SU-DHL-6 (cell line): ENCODE results near the gene STN1.

Source experiments
- H2AFZ ChIP-seq: fragments of 200-600 bp; sonication (generic); 2 replicates; pipeline ENCODE4 v1.6.1; 2014; ENCODE audit warnings: low read depth, mild to moderate bottlenecking, moderate library complexity, mixed read lengths, antibody characterized with exemption, low read length; ENCODE audit not compliant: severe bottlenecking
- H3F3A ChIP-seq: fragments of 200-600 bp; shearing (Covaris generic); 2 replicates; pipeline ENCODE4 v1.6.0; 2016; ENCODE audit warnings: antibody characterized with exemption, mild to moderate bottlenecking; ENCODE audit not compliant: insufficient read depth
- H3K27ac ChIP-seq: fragments of 200-600 bp; sonication (generic); 2 replicates; pipeline ENCODE4 v1.5.1; 2016; ENCODE audit warnings: low read depth, mild to moderate bottlenecking, low read length, moderate library complexity, mixed read lengths
- H3K27me3 ChIP-seq: fragments of 200-600 bp; sonication (generic), shearing (Covaris generic); 2 replicates; pipeline ENCODE4 v1.6.0; 2014; ENCODE audit warnings: mild to moderate bottlenecking, low read length
- H3K36me3 ChIP-seq: fragments of 200-600 bp; sonication (generic); 2 replicates; pipeline ENCODE4 v1.6.1; 2014; ENCODE audit warnings: mild to moderate bottlenecking, low read length, mixed read lengths
- H3K4me2 ChIP-seq: fragments of 300-600, 200-600 bp; shearing (Covaris generic), sonication (generic); 2 replicates; pipeline ENCODE4 v1.6.0; 2014; ENCODE audit warnings: low read length, low read depth, mild to moderate bottlenecking; ENCODE audit not compliant: poor library complexity, severe bottlenecking
- H3K4me3 ChIP-seq: fragments of 200-600 bp; sonication (generic); 2 replicates; pipeline ENCODE4 v1.5.1; 2014; ENCODE audit warnings: antibody characterized with exemption, low read length, mild to moderate bottlenecking, mixed read lengths; ENCODE audit not compliant: insufficient read depth, poor library complexity, severe bottlenecking
- H3K79me2 ChIP-seq: fragments of 200-600 bp; sonication (generic); 2 replicates; pipeline ENCODE4 v1.6.1; 2014; ENCODE audit warnings: mild to moderate bottlenecking, low read length, moderate library complexity; ENCODE audit not compliant: insufficient read depth
- H3K9ac ChIP-seq: fragments of 200-600 bp; sonication (generic); 2 replicates; pipeline ENCODE4 v1.7.0; 2014; ENCODE audit warnings: mild to moderate bottlenecking, low read length
- H3K9me2 ChIP-seq: fragments of 200-600 bp; sonication (generic); replicated peaks from 2 replicates; pipeline ENCODE4 v1.6.1; 2014; ENCODE audit warnings: low read length; ENCODE audit not compliant: insufficient read depth
- H3K9me3 ChIP-seq: fragments of 200-600 bp; sonication (generic); 2 replicates; pipeline ENCODE4 v1.6.1; 2014; ENCODE audit warnings: low read length, mixed read lengths; ENCODE audit not compliant: insufficient read depth
- H4K20me1 ChIP-seq: fragments of 200-600 bp; sonication (generic); 2 replicates; pipeline ENCODE4 v1.6.1; 2014; ENCODE audit warnings: low read depth, mild to moderate bottlenecking, antibody characterized with exemption, low read length, moderate library complexity, mixed read lengths
- EZH2phosphoT487 ChIP-seq: fragments of 200-600 bp; sonication (generic), shearing (Covaris generic); conservative IDR thresholded peaks from 2 replicates; pipeline ENCODE4 v1.6.1; 2018; ENCODE audit warnings: mild to moderate bottlenecking, antibody characterized with exemption, low read length, moderate library complexity, mixed read lengths
- TF ChIP-seq, protein P1 (sequence below): fragments of 200-600 bp; sonication (generic); IDR thresholded peaks from one replicate; pipeline ENCODE4 v1.5.1; 2017; ENCODE audit warnings: antibody characterized with exemption, mild to moderate bottlenecking, low read length, moderate library complexity; ENCODE audit not compliant: insufficient read depth, poor library complexity, severe bottlenecking

Gene STN1

DNA sequence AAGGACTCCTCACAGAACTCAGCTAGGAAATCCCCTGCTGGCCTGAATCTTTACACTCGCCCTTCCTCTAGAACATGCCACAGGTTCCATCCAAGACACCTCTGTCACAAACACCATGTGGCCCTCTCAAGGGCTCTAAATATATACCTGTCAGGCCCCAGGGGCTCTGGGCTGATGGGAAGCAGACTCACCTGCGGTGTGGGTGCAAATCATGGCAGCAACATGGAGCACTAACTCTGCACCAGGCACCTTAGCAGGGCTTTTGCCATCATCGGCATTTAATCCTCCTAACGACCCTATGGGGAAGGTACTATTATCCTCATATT lies 80.0 kb downstream of the STN1 start:
- no peaks in the 10 kb centered on the region for H3K27me3 ChIP-seq
- no peaks in the 10 kb centered on the region for H3F3A ChIP-seq
- H3K9ac ChIP-seq = no peak overlapping the region
- H2AFZ ChIP-seq = no peak overlapping the region
- H3K9me3 ChIP-seq = peaks cover 1% of the 10 kb centered on the region; the same call in 1 of the 2 replicates
- no peak overlapping the region for H3K4me3 ChIP-seq
- TF ChIP-seq EZH2phosphoT487 = no peak
- TF ChIP-seq, protein P1, sequence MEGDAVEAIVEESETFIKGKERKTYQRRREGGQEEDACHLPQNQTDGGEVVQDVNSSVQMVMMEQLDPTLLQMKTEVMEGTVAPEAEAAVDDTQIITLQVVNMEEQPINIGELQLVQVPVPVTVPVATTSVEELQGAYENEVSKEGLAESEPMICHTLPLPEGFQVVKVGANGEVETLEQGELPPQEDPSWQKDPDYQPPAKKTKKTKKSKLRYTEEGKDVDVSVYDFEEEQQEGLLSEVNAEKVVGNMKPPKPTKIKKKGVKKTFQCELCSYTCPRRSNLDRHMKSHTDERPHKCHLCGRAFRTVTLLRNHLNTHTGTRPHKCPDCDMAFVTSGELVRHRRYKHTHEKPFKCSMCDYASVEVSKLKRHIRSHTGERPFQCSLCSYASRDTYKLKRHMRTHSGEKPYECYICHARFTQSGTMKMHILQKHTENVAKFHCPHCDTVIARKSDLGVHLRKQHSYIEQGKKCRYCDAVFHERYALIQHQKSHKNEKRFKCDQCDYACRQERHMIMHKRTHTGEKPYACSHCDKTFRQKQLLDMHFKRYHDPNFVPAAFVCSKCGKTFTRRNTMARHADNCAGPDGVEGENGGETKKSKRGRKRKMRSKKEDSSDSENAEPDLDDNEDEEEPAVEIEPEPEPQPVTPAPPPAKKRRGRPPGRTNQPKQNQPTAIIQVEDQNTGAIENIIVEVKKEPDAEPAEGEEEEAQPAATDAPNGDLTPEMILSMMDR = no peak
- no peaks in the 10 kb centered on the region for H3K9me2 ChIP-seq
- no peaks in the 10 kb centered on the region for H3K79me2 ChIP-seq
- H4K20me1 ChIP-seq = no peaks in the 10 kb centered on the region
- H3K4me2 ChIP-seq = no peak overlapping the region
- H3K36me3 ChIP-seq = no peaks in the 10 kb centered on the region
- no peak overlapping the region for H3K27ac ChIP-seq

- Histone ChIP-seq H3K4me2 (no peak overlapping the region), H2AFZ (no peak overlapping the region), H3K79me2 (no peaks in the 10 kb centered on the region)
Observed at GRCh38 chr10:103837370-103838069, 80.5 kb downstream of the STN1 start.

DNA sequence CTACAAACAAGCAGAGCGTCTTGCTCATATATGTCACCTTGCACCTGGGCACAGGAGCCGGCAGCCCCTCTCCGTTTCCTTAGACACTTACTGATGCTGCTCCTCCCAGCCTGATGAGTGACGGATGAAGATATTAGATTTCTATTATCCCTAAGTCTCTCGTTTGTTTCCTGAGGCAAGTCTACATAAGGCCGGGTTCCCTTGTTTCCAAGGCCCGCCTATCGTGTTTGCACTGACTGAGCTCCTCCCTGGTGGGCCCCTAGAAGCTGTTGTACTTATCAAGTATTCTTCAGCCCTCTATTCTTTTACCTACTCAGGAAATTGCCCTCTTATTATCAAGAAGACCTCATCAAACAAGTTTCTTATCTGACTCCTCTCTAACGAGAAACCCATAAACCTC lies 81.1 kb downstream of the STN1 start:
- no peak overlapping the region for H3K9ac ChIP-seq
- no peaks in the 10 kb centered on the region for H3F3A ChIP-seq
- no peaks in the 10 kb centered on the region for H3K27me3 ChIP-seq
- H3K36me3 ChIP-seq = no peaks in the 10 kb centered on the region
- H3K4me2 ChIP-seq = no peak overlapping the region
- H3K79me2 ChIP-seq = no peaks in the 10 kb centered on the region
- no peak for TF ChIP-seq EZH2phosphoT487
- TF ChIP-seq, protein P1 = no peak
- no peaks in the 10 kb centered on the region for H3K9me2 ChIP-seq
- no peak overlapping the region for H3K27ac ChIP-seq
- H3K4me3 ChIP-seq = no peak overlapping the region
- peaks cover 5% of the 10 kb centered on the region; the same call in 1 of the 2 replicates for H3K9me3 ChIP-seq
- H2AFZ ChIP-seq = no peak overlapping the region
- no peaks in the 10 kb centered on the region for H4K20me1 ChIP-seq

More at GRCh38 chr10:103837370-103838069, 80.5 kb downstream of the STN1 start:
- TF ChIP-seq EZH2phosphoT487 = no peak
- TF ChIP-seq, protein P1 = no peak
- Histone ChIP-seq H4K20me1 (no peaks in the 10 kb centered on the region), H3K36me3 (no peaks in the 10 kb centered on the region), H3K4me3 (no peak overlapping the region), H3K27ac (no peak overlapping the region), H3K9me3 (peaks cover 5% of the 10 kb centered on the region; the same call in 1 of the 2 replicates), H3K9ac (no peak overlapping the region), H3F3A (no peaks in the 10 kb centered on the region), H3K27me3 (no peaks in the 10 kb centered on the region), H3K9me2 (no peaks in the 10 kb centered on the region)
